Measurements from ENCODE around the gene NDUFC1.

DNA sequence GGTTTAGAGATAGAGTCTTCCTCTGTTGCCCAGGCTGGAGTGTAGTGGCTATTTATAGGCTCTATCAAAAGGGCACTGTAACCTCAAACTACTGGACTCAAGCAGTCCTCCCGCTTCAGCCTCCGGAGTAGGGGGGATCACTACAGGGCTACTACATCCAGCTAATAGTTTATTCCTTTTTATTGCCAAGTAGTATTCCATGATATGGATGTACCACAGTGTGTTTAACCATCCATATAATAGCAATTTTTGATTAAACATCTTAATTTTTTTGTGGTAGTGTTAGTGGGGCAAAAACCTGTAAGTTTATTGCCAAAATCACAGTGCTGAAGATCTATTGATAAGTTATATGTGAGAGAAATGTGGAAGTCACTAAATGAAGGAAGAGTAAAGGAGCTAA lies 2.6 kb upstream of the NDUFC1 start:
- TF ChIP-seq RAD21 (IDR thresholded peaks at IDR 0.05; ENCODE audit: low read length), result no peak
- TF ChIP-seq NFE2L2 (IDR thresholded peaks at IDR 0.05; ENCODE audit: low read depth, low read length), result no peak

Measured in IMR-90 (cell line).